Measurements from ENCODE around the gene UBE2O.

The UBE2O gene

DNA sequence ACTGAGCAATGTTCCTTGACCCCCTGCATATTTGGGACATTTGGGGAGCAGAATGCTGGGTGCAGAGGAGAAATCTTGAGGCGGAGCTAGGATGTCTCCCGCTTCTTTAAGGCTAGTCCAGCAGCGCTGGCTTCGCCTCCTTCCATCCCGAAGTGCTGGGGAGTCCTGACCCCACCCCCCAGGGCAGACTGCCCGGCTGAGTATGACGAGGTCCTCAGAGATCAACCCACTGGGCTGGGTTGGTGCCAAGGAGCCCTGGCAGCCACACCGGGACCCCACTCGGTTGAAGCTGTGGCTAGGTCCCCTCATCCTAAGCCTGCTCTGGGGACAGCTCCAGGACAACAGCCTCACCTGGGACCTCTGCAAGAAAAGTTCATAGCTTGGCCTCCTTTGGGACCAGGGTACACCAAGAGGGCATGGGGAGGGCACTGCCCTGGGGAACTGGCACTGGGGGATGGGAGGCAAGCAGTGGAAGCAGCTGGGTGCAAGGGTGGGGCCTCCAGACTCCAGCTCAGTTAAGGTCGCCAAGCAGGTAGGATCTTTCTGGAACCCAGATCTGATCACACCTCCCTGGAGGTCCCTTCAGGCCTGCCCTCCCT lies 37.3 kb upstream of the UBE2O start:
- ATAC-seq (ENCODE audit: insufficient read depth, low read depth), result no peak
- Histone ChIP-seq H3K4me2 (ENCODE audit: insufficient read depth, low read length) (no peak overlapping the region), H3K4me1 (ENCODE audit: insufficient read depth, low read length) (peaks cover 5% of the 10 kb centered on the region), H4K20me1 (ENCODE audit: insufficient read depth, low read length) (no peaks in the 10 kb centered on the region), H2AFZ (ENCODE audit: low read depth, low read length) (no peak overlapping the region), H3K36me3 (ENCODE audit: insufficient read depth, low read length) (no peaks in the 10 kb centered on the region), H3K9me3 (ENCODE audit: insufficient read depth, low read length, severe bottlenecking) (no peaks in the 10 kb centered on the region), H3K27ac (ENCODE audit: low read length) (no peak overlapping the region), H3K4me3 (ENCODE audit: low read depth in 1 of 2, low read length in 2 of 2) (no peak overlapping the region), H3K9ac (ENCODE audit: low read depth, low read length) (no peak overlapping the region), H3K79me2 (ENCODE audit: insufficient read depth, low read length) (no peaks in the 10 kb centered on the region), H3K27me3 (ENCODE audit: insufficient read depth, low read length, poor library complexity) (no peaks in the 10 kb centered on the region)
- no peak for DNase-seq
- no peak for TF ChIP-seq EZH2 (IDR thresholded peaks at IDR 0.05; ENCODE audit: borderline replicate concordance, low read depth, low read length, severe bottlenecking)
- TF ChIP-seq, protein P1, sequence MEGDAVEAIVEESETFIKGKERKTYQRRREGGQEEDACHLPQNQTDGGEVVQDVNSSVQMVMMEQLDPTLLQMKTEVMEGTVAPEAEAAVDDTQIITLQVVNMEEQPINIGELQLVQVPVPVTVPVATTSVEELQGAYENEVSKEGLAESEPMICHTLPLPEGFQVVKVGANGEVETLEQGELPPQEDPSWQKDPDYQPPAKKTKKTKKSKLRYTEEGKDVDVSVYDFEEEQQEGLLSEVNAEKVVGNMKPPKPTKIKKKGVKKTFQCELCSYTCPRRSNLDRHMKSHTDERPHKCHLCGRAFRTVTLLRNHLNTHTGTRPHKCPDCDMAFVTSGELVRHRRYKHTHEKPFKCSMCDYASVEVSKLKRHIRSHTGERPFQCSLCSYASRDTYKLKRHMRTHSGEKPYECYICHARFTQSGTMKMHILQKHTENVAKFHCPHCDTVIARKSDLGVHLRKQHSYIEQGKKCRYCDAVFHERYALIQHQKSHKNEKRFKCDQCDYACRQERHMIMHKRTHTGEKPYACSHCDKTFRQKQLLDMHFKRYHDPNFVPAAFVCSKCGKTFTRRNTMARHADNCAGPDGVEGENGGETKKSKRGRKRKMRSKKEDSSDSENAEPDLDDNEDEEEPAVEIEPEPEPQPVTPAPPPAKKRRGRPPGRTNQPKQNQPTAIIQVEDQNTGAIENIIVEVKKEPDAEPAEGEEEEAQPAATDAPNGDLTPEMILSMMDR (IDR thresholded peaks at IDR 0.05; ENCODE audit: borderline replicate concordance, extremely low read depth, low read length, poor library complexity, severe bottlenecking), result no peak

DNA sequence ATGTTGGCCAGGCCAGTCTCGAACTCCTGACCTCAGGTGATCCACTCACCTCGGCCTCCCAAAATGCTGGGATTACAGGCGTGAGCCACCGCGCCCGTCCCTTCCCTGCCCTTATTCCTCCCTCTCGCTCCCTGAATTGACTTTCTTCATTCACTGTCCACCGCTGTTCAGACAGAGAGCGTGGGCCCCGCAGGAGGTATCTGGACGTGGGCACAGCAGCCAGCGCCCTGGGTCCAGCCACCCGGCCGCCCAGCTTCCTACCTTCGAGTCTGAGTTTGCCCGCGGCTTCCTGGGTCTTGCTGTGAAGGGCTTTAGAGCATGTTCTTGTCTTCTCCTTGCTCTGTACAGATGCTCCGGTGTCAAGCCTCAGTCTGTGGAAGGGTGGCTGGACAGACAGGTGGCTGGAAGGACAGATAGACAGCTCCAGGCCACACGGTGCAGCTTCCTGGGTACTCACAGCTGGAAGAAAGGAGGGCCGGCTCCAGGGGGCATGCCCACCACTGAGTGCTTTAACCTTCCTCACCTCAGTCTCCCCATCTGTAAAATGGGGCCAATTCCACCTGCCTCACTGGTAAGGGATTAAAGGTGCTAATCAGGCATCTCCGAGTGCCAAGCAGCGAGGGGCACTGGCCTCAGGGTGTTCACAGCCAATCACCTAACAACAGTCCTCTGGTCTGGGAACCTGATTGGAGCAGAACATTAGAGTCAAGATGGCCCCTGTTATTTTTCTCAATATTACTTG lies 34.7 kb upstream of the UBE2O start:
- Histone ChIP-seq H3K9ac (ENCODE audit: low read depth, low read length) (no peak overlapping the region), H3K27me3 (ENCODE audit: insufficient read depth, low read length, poor library complexity) (no peaks in the 10 kb centered on the region), H3K4me1 (ENCODE audit: insufficient read depth, low read length) (no peaks in the 10 kb centered on the region), H3K4me2 (ENCODE audit: insufficient read depth, low read length) (no peak overlapping the region), H3K79me2 (ENCODE audit: insufficient read depth, low read length) (no peaks in the 10 kb centered on the region), H3K27ac (ENCODE audit: low read length) (no peak overlapping the region), H3K9me3 (ENCODE audit: insufficient read depth, low read length, severe bottlenecking) (no peaks in the 10 kb centered on the region), H2AFZ (ENCODE audit: low read depth, low read length) (no peak overlapping the region), H3K4me3 (ENCODE audit: low read depth in 1 of 2, low read length in 2 of 2) (no peak overlapping the region), H3K36me3 (ENCODE audit: insufficient read depth, low read length) (no peaks in the 10 kb centered on the region), H4K20me1 (ENCODE audit: insufficient read depth, low read length) (no peaks in the 10 kb centered on the region)
- ATAC-seq (ENCODE audit: insufficient read depth, low read depth), result no peak
- no peak for DNase-seq
- TF ChIP-seq, protein P1 (IDR thresholded peaks at IDR 0.05; ENCODE audit: borderline replicate concordance, extremely low read depth, low read length, poor library complexity, severe bottlenecking), result no peak
- no peak for TF ChIP-seq EZH2 (IDR thresholded peaks at IDR 0.05; ENCODE audit: borderline replicate concordance, low read depth, low read length, severe bottlenecking)

DNA sequence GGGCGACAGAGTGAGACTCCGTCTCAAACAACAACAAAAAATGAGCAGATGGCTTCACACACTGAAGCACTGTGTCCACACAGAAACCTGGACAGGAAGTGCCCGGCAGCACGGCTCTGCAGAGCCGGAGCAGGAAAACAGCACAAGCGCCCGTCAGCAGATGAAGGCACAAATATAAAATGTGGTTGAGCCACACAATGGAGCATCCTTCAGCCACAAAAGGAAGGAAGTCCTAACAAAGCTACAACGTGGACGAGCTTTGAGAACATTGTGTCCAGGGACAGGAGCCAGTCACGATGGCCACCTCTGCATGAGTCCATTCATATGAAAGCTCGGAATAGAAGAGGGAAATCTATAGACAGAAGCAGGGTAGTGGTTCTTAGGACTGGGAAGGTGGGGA lies 32.6 kb upstream of the UBE2O start:
- no peak overlapping the region for H2AFZ ChIP-seq (ENCODE audit: low read depth, low read length)
- H3K4me1 ChIP-seq (ENCODE audit: insufficient read depth, low read length), result no peaks in the 10 kb centered on the region
- DNase-seq, result no peak
- H3K27me3 ChIP-seq (ENCODE audit: insufficient read depth, low read length, poor library complexity), result no peaks in the 10 kb centered on the region
- no peak overlapping the region for H3K4me3 ChIP-seq (ENCODE audit: low read depth in 1 of 2, low read length in 2 of 2)
- H3K9me3 ChIP-seq (ENCODE audit: insufficient read depth, low read length, severe bottlenecking), result no peaks in the 10 kb centered on the region
- ATAC-seq (ENCODE audit: insufficient read depth, low read depth), result no peak
- no peaks in the 10 kb centered on the region for H3K36me3 ChIP-seq (ENCODE audit: insufficient read depth, low read length)
- TF ChIP-seq, protein P1 (IDR thresholded peaks at IDR 0.05; ENCODE audit: borderline replicate concordance, extremely low read depth, low read length, poor library complexity, severe bottlenecking), result no peak
- no peak for TF ChIP-seq EZH2 (IDR thresholded peaks at IDR 0.05; ENCODE audit: borderline replicate concordance, low read depth, low read length, severe bottlenecking)
- H3K79me2 ChIP-seq (ENCODE audit: insufficient read depth, low read length), result no peaks in the 10 kb centered on the region
- H3K9ac ChIP-seq (ENCODE audit: low read depth, low read length), result no peak overlapping the region
- no peak overlapping the region for H3K4me2 ChIP-seq (ENCODE audit: insufficient read depth, low read length)
- H4K20me1 ChIP-seq (ENCODE audit: insufficient read depth, low read length), result no peaks in the 10 kb centered on the region
- H3K27ac ChIP-seq (ENCODE audit: low read length), result no peak overlapping the region
